ENCODE results near the gene SLC27A3. TPM values are rescaled to one million over a fixed set of nuclear protein-coding genes. Genes with fewer than 3 reads are reported as not detected.

Gene SLC27A3
- total RNA-seq, 1 experiment from 2014 or later, result 38.9 TPM

GRCh38 chr1:153795330-153795837 lies 20.2 kb downstream of the SLC27A3 start:
- H3K4me1 Mint-ChIP-seq, result peaks cover 25% of the 10 kb centered on the region
- H3K4me3 Mint-ChIP-seq, result no peak overlapping the region
- no peak for ATAC-seq
- no peaks in the 10 kb centered on the region for H3K9me3 Mint-ChIP-seq
- no peak for DNase-seq (ENCODE audit: low spot score)
- no peaks in the 10 kb centered on the region for H3K36me3 Mint-ChIP-seq
- no peaks in the 10 kb centered on the region; the same call in 1 of the 2 replicates for H3K27me3 Mint-ChIP-seq (ENCODE audit: low read depth)
- POLR2A ChIA-PET, result no interaction called here
- H3K27ac Mint-ChIP-seq, result no peak overlapping the region
- CTCF ChIA-PET, result interaction anchor here (1.0 to 3.9 kb wide), 2 partner anchors 191 to 192 kb away, joined by 3 to 51 read pairs; partner anchors contain the start of gene RAB13
- TF ChIP-seq ZMAT4 (CRISPR knock-in tag; IDR thresholded peaks at IDR 0.05) (no peak), ZBTB21 (CRISPR knock-in tag; IDR thresholded peaks at IDR 0.05; ENCODE audit: borderline replicate concordance) (0 out of 2 replicates have a peak, but pooled peaks have one; percentile 16)

GRCh38 chr1:153795934-153796785 lies 21.0 kb downstream of the SLC27A3 start:
- POLR2A ChIA-PET, result interaction anchor here (1.1 kb wide), 1 partner anchor 16 kb away, joined by 3 read pairs; no protein-coding TSS in a partner anchor
- TF ChIP-seq CDX4 (CRISPR knock-in tag; IDR thresholded peaks at IDR 0.05; ENCODE audit: borderline replicate concordance) (no peak), GABPB1 (CRISPR knock-in tag; IDR thresholded peaks at IDR 0.05) (no peak), FOXP4 (CRISPR knock-in tag; IDR thresholded peaks at IDR 0.05) (no peak), RELA (CRISPR knock-in tag; IDR thresholded peaks at IDR 0.05; ENCODE audit: borderline replicate concordance) (no peak), OVOL2 (CRISPR knock-in tag; IDR thresholded peaks at IDR 0.05; ENCODE audit: borderline replicate concordance) (no peak), ELF4 (CRISPR knock-in tag; IDR thresholded peaks at IDR 0.05; ENCODE audit: low read depth) (no peak), E2F4 (CRISPR knock-in tag; IDR thresholded peaks at IDR 0.05; ENCODE audit: borderline replicate concordance, low read depth) (no peak), SMAD4 (CRISPR knock-in tag; IDR thresholded peaks at IDR 0.05) (no peak), FOXJ3 (CRISPR knock-in tag; IDR thresholded peaks at IDR 0.05; ENCODE audit: borderline replicate concordance) (no peak), ZNF263 (CRISPR knock-in tag; IDR thresholded peaks at IDR 0.05; ENCODE audit: low read depth) (no peak), E2F5 (CRISPR knock-in tag; IDR thresholded peaks at IDR 0.05) (no peak), ZBTB43 (CRISPR knock-in tag; IDR thresholded peaks at IDR 0.05) (no peak), KAT7 (CRISPR knock-in tag; IDR thresholded peaks at IDR 0.05; ENCODE audit: borderline replicate concordance) (no peak), GRHL2 (CRISPR knock-in tag; IDR thresholded peaks at IDR 0.05; ENCODE audit: insufficient replicate concordance, severe bottlenecking) (no peak)
- CTCF ChIA-PET, result interaction anchor here (1.1 to 3.9 kb wide), 7 partner anchors 12 to 191 kb away, joined by 3 to 51 read pairs (median 5); partner anchors contain the start of genes DENND4B, GATAD2B and RAB13
- peaks cover 25% of the 10 kb centered on the region for H3K4me1 Mint-ChIP-seq
- DNase-seq (ENCODE audit: low spot score) (no peak), ATAC-seq (no peak)
- H3K27me3 Mint-ChIP-seq (ENCODE audit: low read depth), result no peaks in the 10 kb centered on the region; the same call in 1 of the 2 replicates
- no peaks in the 10 kb centered on the region for H3K36me3 Mint-ChIP-seq
- H3K9me3 Mint-ChIP-seq, result no peaks in the 10 kb centered on the region
- H3K27ac Mint-ChIP-seq, result peak overlapping the region; percentile 54
- H3K4me3 Mint-ChIP-seq, result no peak overlapping the region
